Spinal cord (tissue), 10 donors: Measurements from ENCODE around the gene NEDD4L. TPM values are rescaled to one million over a fixed set of nuclear protein-coding genes. Genes with fewer than 3 reads are reported as not detected.

Experiments
- DNase-seq, 6 donors: peaks; one replicate each; pipeline versions ENCODE4 v3.0.0 to v3.0.0-alpha.2; 2013 to 2015; ENCODE audit warnings: low spot score in 6 of 6, low read depth in 4 of 6
- H3K27ac ChIP-seq: one replicate; pipeline ENCODE4 v1.5.1; 2013; ENCODE audit warnings: low read depth, low read length, control low read depth
- H3K27me3 ChIP-seq: one replicate; pipeline ENCODE4 v1.6.1; 2013; ENCODE audit warnings: low read length; ENCODE audit not compliant: control insufficient read depth, insufficient read depth
- H3K36me3 ChIP-seq: one replicate; pipeline ENCODE4 v1.6.1; 2013; ENCODE audit warnings: low read length; ENCODE audit not compliant: control insufficient read depth, insufficient read depth
- H3K4me1 ChIP-seq: one replicate; pipeline ENCODE4 v1.6.1; 2013; ENCODE audit warnings: low read length; ENCODE audit not compliant: control insufficient read depth, insufficient read depth
- H3K4me3 ChIP-seq: one replicate; pipeline ENCODE4 v1.5.1; 2013; ENCODE audit warnings: low read depth, low read length, control low read depth
- H3K9me3 ChIP-seq: one replicate; pipeline ENCODE4 v1.6.1; 2013; ENCODE audit warnings: low read length; ENCODE audit not compliant: control insufficient read depth, insufficient read depth
- WGBS: methylation state at CpG from one replicate; pipeline ENCODE4 v1.1.5; 2013; ENCODE audit warnings: missing lambda C conversion rate; ENCODE audit not compliant: insufficient coverage; 5-methylcytosine and 5-hydroxymethylcytosine counted together
- polyA plus RNA-seq, 2 donors: library from polyadenylated mRNA; unstranded; fragments of 120-200 nt; gene quantifications; one replicate each; pipeline ENCODE4 v1.2.1, GENCODE V29; 2013; ENCODE audit not compliant: insufficient read length in 2 of 2
- total RNA-seq, 2 donors: library from RNA; depleted of rRNA in 1 of 2; stranded (reverse); fragments of 120-200 nt in 1 of 2; fragments of >200 nt in 1 of 2; gene quantifications; one replicate each; pipeline versions ENCODE4 v1.2.3 to v1.2.4, GENCODE V29; 2013 to 2014
- donor health status: healthy.

The NEDD4L gene
- total and polyA plus RNA-seq, 4 donors = 33.8 to 51.7 (median 49.7) TPM

- Histone ChIP-seq H3K27ac (no peak overlapping the region), H3K4me1 (peaks cover 7% of the 10 kb centered on the region), H3K27me3 (no peaks in the 10 kb centered on the region), H3K9me3 (no peaks in the 10 kb centered on the region), H3K36me3 (peaks cover 12% of the 10 kb centered on the region), H3K4me3 (no peak overlapping the region)
- DNase-seq = no peak
- no CpG with 5 or more reads among the region's 2 CpGs for WGBS
Observed at GRCh38 chr18:58253318-58253717, 209.3 kb downstream of the NEDD4L start.

GRCh38 chr18:58253871-58254270 is 209.8 kb downstream of the NEDD4L start:
- DNase-seq = no peak
- no peaks in the 10 kb centered on the region for H3K9me3 ChIP-seq
- H3K4me3 ChIP-seq = no peak overlapping the region
- WGBS = no CpG with 5 or more reads among the region's 1 CpG
- H3K27ac ChIP-seq = no peak overlapping the region
- no peaks in the 10 kb centered on the region for H3K27me3 ChIP-seq
- H3K36me3 ChIP-seq = peaks cover 12% of the 10 kb centered on the region
- peaks cover 7% of the 10 kb centered on the region for H3K4me1 ChIP-seq

GRCh38 chr18:58254873-58255511 is 211.0 kb downstream of the NEDD4L start:
- peaks cover 7% of the 10 kb centered on the region for H3K4me1 ChIP-seq
- no peak overlapping the region for H3K27ac ChIP-seq
- H3K27me3 ChIP-seq = no peaks in the 10 kb centered on the region
- 33% methylated on average over 13 of the region's 17 CpGs for WGBS
- H3K9me3 ChIP-seq = no peaks in the 10 kb centered on the region
- no peak overlapping the region for H3K4me3 ChIP-seq
- peaks cover 12% of the 10 kb centered on the region for H3K36me3 ChIP-seq
- DNase-seq = peak in 2 of 6 donors; percentile 21 to 80

- no peak overlapping the region for H3K27ac ChIP-seq
- WGBS = 97% methylated on average over 66 of the region's 67 CpGs
- no peak overlapping the region for H3K4me3 ChIP-seq
- no peak for DNase-seq
- peaks cover 12% of the 10 kb centered on the region for H3K36me3 ChIP-seq
- no peaks in the 10 kb centered on the region for H3K27me3 ChIP-seq
- H3K4me1 ChIP-seq = peaks cover 7% of the 10 kb centered on the region
- H3K9me3 ChIP-seq = no peaks in the 10 kb centered on the region
Observed at GRCh38 chr18:58255701-58256311, 211.8 kb downstream of the NEDD4L start.

GRCh38 chr18:58256316-58257080 is 212.5 kb downstream of the NEDD4L start:
- Histone ChIP-seq H3K27ac (no peak overlapping the region), H3K4me3 (no peak overlapping the region), H3K9me3 (no peaks in the 10 kb centered on the region), H3K4me1 (peaks cover 7% of the 10 kb centered on the region), H3K36me3 (peaks cover 12% of the 10 kb centered on the region), H3K27me3 (no peaks in the 10 kb centered on the region)
- 97% methylated on average over 32 of the region's 39 CpGs for WGBS
- no peak for DNase-seq

GRCh38 chr18:58257461-58257860 is 213.4 kb downstream of the NEDD4L start:
- Histone ChIP-seq H3K27me3 (no peaks in the 10 kb centered on the region), H3K27ac (no peak overlapping the region), H3K9me3 (no peaks in the 10 kb centered on the region), H3K36me3 (peaks cover 12% of the 10 kb centered on the region), H3K4me3 (no peak overlapping the region), H3K4me1 (peaks cover 7% of the 10 kb centered on the region)
- peak in 2 of 6 donors; percentile 45 to 72 for DNase-seq
- 32% methylated on average over 5 of the region's 9 CpGs for WGBS

GRCh38 chr18:58258692-58259342 is 214.8 kb downstream of the NEDD4L start:
- H3K4me3 ChIP-seq = no peak overlapping the region
- no peaks in the 10 kb centered on the region for H3K27me3 ChIP-seq
- DNase-seq = no peak
- WGBS = 100% methylated on average over 1 of the region's 11 CpGs
- H3K9me3 ChIP-seq = no peaks in the 10 kb centered on the region
- H3K36me3 ChIP-seq = peaks cover 12% of the 10 kb centered on the region
- no peak overlapping the region for H3K27ac ChIP-seq
- peaks cover 7% of the 10 kb centered on the region for H3K4me1 ChIP-seq

- no peak for DNase-seq
- no peaks in the 10 kb centered on the region for H3K27me3 ChIP-seq
- no peaks in the 10 kb centered on the region for H3K4me1 ChIP-seq
- H3K27ac ChIP-seq = no peak overlapping the region
- no peak overlapping the region for H3K4me3 ChIP-seq
- 71% methylated on average over 1 of the region's 7 CpGs for WGBS
- no peaks in the 10 kb centered on the region for H3K9me3 ChIP-seq
- H3K36me3 ChIP-seq = no peaks in the 10 kb centered on the region
Observed at GRCh38 chr18:58263055-58263957, 219.3 kb downstream of the NEDD4L start.

- 88% methylated on average over 4 of the region's 5 CpGs for WGBS
- Histone ChIP-seq H3K4me3 (no peak overlapping the region), H3K9me3 (no peaks in the 10 kb centered on the region), H3K36me3 (no peaks in the 10 kb centered on the region), H3K4me1 (no peaks in the 10 kb centered on the region), H3K27ac (no peak overlapping the region), H3K27me3 (no peaks in the 10 kb centered on the region)
- DNase-seq = peak in 1 of 6 donors; percentile 54
Observed at GRCh38 chr18:58264075-58264474, 220.0 kb downstream of the NEDD4L start.
